Brain microvascular endothelial cell (primary cell): ENCODE data around the gene EFHC2.

ENCODE experiments used
- DNase-seq: peaks from one replicate; pipeline ENCODE4 v3.0.0-alpha.2; 2020
- H3K27ac ChIP-seq: fragments of 250-450 bp; sonication (Bioruptor Pico); 2 replicates; pipeline ENCODE4 v1.5.1; 2020; ENCODE audit warnings: mild to moderate bottlenecking, moderate library complexity
- H3K27me3 ChIP-seq: fragments of 250-450 bp; sonication (Bioruptor Pico); replicated peaks from 2 replicates; pipeline ENCODE4 v1.5.1; 2020; ENCODE audit warnings: mild to moderate bottlenecking
- H3K36me3 ChIP-seq: fragments of 250-450 bp; sonication (Bioruptor Pico); replicated peaks from 2 replicates; pipeline ENCODE4 v1.5.1; 2020; ENCODE audit warnings: mild to moderate bottlenecking
- H3K4me3 ChIP-seq: 2 replicates; pipeline ENCODE4 v1.5.1; 2011; ENCODE audit warnings: low read depth, mild to moderate bottlenecking, control low read depth, low read length, moderate library complexity
- CTCF ChIP-seq: IDR thresholded peaks from 2 replicates; pipeline ENCODE4 v1.5.1; 2011; ENCODE audit warnings: low read depth, mild to moderate bottlenecking, moderate library complexity, low read length, control low read depth, inconsistent platforms; ENCODE audit errors: missing control alignments
- in situ Hi-C: cut with HindIII; loops from 2 replicates; pipeline ENCODE4 v1.10.0; 2017; ENCODE audit warnings: low sequenced_read_pairs, low pct_ligation_motif_present

The EFHC2 gene

GRCh38 chrX:44330227-44330626, 13.2 kb downstream of the EFHC2 start:
- Histone ChIP-seq H3K27me3 (no peaks in the 10 kb centered on the region), H3K27ac (no peak overlapping the region), H3K36me3 (no peaks in the 10 kb centered on the region), H3K4me3 (no peak overlapping the region)
- DNase-seq: no peak
- in situ Hi-C loops: no loop called here
- TF ChIP-seq CTCF: no peak

GRCh38 chrX:44319550-44319949, 23.9 kb downstream of the EFHC2 start:
- no peak overlapping the region for H3K4me3 ChIP-seq
- H3K27me3 ChIP-seq: no peaks in the 10 kb centered on the region
- H3K27ac ChIP-seq: no peak overlapping the region
- TF ChIP-seq CTCF: no peak
- in situ Hi-C loops: no loop called here
- no peak for DNase-seq
- H3K36me3 ChIP-seq: no peaks in the 10 kb centered on the region

GRCh38 chrX:44317181-44317580, 26.3 kb downstream of the EFHC2 start:
- no peak overlapping the region for H3K4me3 ChIP-seq
- no peak overlapping the region for H3K27ac ChIP-seq
- no peaks in the 10 kb centered on the region for H3K36me3 ChIP-seq
- in situ Hi-C loops: no loop called here
- H3K27me3 ChIP-seq: no peaks in the 10 kb centered on the region
- DNase-seq: no peak
- no peak for TF ChIP-seq CTCF

- Histone ChIP-seq H3K27ac (no peak overlapping the region), H3K36me3 (no peaks in the 10 kb centered on the region), H3K4me3 (no peak overlapping the region), H3K27me3 (no peaks in the 10 kb centered on the region)
- no peak for TF ChIP-seq CTCF
- in situ Hi-C loops: no loop called here
- no peak for DNase-seq
These were observed 28.7 kb downstream of the EFHC2 start for GRCh38 chrX:44314808-44315207.

- Histone ChIP-seq H3K27me3 (no peaks in the 10 kb centered on the region), H3K4me3 (no peak overlapping the region), H3K27ac (no peak overlapping the region), H3K36me3 (no peaks in the 10 kb centered on the region)
- in situ Hi-C loops: no loop called here
- peak; percentile 33 for DNase-seq
- TF ChIP-seq CTCF: peak; percentile 2
These were observed 29.2 kb downstream of the EFHC2 start for GRCh38 chrX:44314259-44314734.

- no peak for TF ChIP-seq CTCF
- in situ Hi-C loops: no loop called here
- DNase-seq: no peak
- Histone ChIP-seq H3K27ac (no peak overlapping the region), H3K4me3 (no peak overlapping the region), H3K27me3 (no peaks in the 10 kb centered on the region), H3K36me3 (no peaks in the 10 kb centered on the region)
These were observed 31.1 kb downstream of the EFHC2 start for GRCh38 chrX:44312421-44312820.
